ENCODE measurements around the gene SLC35F2.
"Not testable (repeated sequence)": the region's sequence is repeated elsewhere in the genome, so short reads cannot be mapped to it uniquely, and the experiment has no call there.

SLC35F2 gene

GRCh38 chr11:107791343-107792048 lies 67.1 kb downstream of the SLC35F2 start:
- in situ Hi-C loops (cut with MboI; ENCODE audit: low sequenced_read_pairs): no loop called here

DNA sequence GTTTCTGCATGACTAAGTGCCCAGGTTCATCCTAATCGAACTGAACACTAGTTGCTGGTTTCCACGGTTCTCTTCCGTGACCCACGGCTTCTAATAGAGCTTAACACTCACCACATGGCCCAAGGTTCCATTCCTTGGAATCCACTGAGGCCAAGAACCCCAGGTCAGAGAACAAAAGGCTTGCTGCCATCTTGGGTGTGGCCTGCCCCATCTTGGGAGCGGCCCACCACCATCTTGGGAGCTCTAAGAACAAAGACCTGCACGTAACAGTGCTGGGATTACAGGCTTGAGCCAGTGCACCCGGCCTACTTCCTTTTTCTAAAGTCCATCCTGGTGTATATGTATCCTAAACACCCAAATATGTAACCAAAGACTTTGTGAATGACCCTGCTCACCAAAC lies 68.8 kb downstream of the SLC35F2 start:
- in situ Hi-C loops (cut with MboI; ENCODE audit: low sequenced_read_pairs): no loop called here

GRCh38 chr11:107787733-107788132 lies 70.9 kb downstream of the SLC35F2 start:
- in situ Hi-C loops (cut with MboI; ENCODE audit: low sequenced_read_pairs): no loop called here

- in situ Hi-C loops (cut with MboI; ENCODE audit: low sequenced_read_pairs): no loop called here
These were observed 73.2 kb downstream of the SLC35F2 start for GRCh38 chr11:107785401-107785800.

DNA sequence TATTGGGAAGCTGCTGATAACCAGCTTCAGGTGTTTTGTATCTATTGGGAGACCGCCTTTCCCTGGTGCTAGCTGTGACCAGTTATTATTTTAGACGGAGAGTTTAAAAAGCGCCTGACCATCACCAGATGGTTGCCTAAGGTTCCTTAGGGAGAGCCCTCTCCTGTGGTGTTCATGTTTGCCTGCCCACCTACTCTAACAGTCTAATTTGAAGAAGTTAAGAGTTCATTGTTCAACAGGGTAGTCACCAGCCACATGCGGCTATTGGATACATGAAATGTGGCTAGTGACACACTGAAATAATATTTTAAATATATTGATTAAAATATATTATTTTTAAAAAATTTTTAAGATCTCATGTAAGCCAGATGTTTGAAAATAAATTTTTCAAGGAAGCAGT lies 75.5 kb downstream of the SLC35F2 start:
- in situ Hi-C loops (cut with MboI; ENCODE audit: low sequenced_read_pairs): no loop called here

DNA sequence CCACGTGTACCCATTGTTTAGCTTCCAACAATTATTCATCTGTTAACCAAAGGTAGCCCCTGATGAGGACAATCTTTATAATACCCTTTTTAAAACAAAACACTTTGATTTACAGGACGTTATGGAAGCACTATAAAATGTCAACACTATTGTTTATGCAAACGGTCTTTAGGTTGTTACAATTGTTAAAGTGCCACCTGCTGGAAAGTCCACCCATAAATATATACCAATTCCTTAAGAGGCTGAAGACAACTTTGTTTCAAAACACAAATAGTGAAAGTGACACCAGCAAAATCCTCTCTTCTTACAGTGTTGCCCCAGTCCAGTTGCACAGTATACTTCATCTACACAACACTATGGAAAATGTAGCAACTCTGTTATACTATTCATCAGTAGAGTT lies 77.8 kb downstream of the SLC35F2 start:
- in situ Hi-C loops (cut with MboI; ENCODE audit: low sequenced_read_pairs): no loop called here

- in situ Hi-C loops (cut with MboI; ENCODE audit: low sequenced_read_pairs): no loop called here
These were observed 78.5 kb downstream of the SLC35F2 start for GRCh38 chr11:107780136-107780535.

DNA sequence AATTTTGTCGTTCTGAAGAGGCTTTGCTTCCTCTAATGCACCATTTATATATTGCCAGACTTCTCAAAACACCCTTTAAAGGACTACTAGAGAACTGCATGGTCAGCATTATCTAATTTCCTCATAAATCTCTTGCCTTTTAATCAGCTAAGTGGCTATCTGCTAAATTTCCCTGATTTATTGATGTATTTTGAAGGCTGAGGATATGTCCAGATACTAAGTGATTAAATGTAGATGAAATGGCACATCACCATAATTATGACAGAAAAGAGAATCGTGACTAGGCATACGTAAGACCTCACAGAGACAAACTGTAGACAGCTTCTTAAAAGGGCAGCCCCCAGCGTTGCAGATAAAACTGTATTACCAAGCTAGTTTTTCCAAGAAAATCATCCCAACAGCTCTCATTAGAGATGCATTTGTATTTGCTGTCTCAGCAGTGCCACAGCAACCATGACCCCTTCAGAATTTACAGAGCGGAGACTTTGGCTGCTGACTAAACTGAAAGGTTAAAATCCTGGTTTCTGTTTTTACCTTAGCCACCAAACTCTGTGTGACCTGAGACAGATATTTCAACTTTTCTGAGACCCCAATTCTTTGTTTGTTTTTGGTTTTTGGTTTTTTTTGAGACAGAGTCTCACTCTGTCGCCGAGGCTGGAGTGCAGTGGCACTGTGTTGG lies 79.6 kb downstream of the SLC35F2 start:
- in situ Hi-C loops (cut with MboI; ENCODE audit: low sequenced_read_pairs): no loop called here

DNA sequence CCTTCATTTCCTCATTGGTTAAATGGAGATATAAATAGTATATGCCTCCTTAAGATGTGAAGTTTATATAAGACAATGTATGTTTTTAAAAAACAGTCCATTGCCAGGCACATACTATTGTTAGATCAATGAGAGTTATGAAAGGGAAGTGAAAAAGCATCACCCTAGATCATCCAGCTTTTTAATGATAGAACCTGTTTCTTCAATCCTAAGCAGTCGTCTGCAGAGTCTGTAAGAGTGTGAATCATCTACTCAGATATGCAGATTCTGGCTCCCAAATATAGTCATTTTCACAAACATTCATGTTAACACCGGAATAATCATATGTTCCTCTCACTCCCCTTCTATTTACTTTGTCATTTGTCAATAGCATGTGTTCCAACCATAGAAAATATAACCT lies 81.5 kb downstream of the SLC35F2 start:
- in situ Hi-C loops (cut with MboI; ENCODE audit: low sequenced_read_pairs): no loop called here

DNA sequence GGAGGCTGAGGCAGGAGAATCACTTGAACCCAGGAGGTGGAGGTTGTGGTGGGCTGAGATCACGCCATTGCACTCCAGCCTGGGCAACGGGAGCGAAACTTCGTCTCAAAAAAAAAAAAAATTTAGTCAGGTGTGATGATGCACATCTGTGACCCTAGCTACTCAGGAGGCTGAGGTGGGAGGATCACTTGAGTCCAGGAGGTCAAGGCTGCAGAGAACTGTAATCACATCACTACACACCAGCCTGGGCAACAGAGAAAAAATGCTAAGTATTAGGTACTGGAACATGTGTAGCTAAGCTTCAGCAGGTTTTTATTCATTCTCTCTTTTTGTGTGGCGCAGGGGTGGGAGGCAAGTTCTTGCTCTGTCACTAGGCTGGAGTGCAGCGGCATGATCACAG lies 82.5 kb downstream of the SLC35F2 start:
- in situ Hi-C loops (cut with MboI; ENCODE audit: low sequenced_read_pairs): no loop called here

GRCh38 chr11:107770551-107770951 lies 88.0 kb downstream of the SLC35F2 start:
- in situ Hi-C loops (cut with MboI; ENCODE audit: low sequenced_read_pairs): no loop called here

GRCh38 chr11:107769189-107769588 lies 89.4 kb downstream of the SLC35F2 start:
- in situ Hi-C loops (cut with MboI; ENCODE audit: low sequenced_read_pairs): no loop called here

DNA sequence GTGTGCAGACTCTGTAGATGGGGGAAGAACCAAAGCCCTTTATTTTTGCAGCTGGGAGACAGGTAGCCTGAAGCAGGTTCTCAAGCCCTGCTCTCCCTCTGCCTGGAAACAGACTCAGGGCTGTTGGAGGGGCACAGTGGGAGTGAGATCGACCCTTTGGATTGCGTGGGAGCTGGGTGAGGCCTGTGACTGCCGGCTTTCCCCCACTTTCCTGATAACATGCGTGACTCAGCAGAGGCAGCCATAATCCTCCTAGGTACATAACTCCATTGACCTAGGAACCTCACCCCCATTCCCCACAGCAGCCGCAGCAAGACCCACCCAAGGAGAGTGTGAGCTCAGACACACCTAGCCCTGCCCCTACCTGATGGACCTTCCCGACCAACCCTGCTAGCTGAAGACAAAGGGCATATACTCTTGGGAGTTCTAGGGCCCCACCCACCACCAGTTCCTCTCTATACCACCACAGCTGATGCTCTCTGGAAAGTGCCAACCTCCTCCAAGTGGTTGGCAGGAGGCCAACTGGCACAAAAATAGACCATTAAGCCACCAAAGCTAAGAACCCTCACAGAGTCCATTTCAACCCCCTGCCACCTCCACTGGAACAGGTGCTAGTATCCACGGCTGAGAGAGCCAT lies 99.8 kb downstream of the SLC35F2 start:
- in situ Hi-C loops (cut with MboI; ENCODE audit: low sequenced_read_pairs): not testable (repeated sequence)

DNA sequence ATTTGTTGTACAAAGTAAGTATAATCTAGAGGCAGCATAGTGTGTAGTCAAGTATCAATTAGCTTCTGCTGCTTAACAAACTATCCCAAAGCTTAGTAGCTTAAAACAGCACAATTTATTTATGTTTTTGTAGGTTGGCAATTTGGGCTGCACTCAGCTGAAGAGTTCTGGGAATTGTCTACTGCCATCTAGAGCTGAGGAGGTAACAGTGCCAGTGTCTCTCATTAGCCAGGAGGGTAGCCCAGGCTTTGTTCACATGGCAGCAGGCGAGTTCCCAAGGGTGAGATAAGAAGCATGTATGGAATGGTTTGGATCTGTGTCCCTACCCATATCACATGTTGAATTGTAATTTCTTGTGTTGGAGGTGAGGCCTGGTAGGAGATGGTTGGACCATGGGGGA lies 100.9 kb downstream of the SLC35F2 start:
- in situ Hi-C loops (cut with MboI; ENCODE audit: low sequenced_read_pairs): no loop called here

DNA sequence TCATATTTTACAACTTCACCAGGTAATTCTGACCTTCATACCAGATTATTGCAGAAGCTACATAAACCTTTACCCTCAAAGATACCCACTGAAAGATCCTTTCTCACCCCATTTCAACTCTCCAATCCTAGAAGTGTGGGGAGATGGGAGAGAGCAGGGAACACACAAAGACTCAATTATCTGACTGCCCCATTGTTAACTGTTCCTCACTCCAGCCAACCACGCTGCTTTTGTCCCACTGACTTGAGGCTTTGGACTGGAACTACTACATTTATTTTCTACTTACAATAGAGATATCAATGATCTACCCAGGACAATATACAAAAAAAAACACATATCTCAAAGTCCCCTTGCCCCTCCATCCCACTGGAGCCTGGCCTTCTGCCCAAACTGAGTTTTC lies 102.0 kb downstream of the SLC35F2 start:
- in situ Hi-C loops (cut with MboI; ENCODE audit: low sequenced_read_pairs): no loop called here

DNA sequence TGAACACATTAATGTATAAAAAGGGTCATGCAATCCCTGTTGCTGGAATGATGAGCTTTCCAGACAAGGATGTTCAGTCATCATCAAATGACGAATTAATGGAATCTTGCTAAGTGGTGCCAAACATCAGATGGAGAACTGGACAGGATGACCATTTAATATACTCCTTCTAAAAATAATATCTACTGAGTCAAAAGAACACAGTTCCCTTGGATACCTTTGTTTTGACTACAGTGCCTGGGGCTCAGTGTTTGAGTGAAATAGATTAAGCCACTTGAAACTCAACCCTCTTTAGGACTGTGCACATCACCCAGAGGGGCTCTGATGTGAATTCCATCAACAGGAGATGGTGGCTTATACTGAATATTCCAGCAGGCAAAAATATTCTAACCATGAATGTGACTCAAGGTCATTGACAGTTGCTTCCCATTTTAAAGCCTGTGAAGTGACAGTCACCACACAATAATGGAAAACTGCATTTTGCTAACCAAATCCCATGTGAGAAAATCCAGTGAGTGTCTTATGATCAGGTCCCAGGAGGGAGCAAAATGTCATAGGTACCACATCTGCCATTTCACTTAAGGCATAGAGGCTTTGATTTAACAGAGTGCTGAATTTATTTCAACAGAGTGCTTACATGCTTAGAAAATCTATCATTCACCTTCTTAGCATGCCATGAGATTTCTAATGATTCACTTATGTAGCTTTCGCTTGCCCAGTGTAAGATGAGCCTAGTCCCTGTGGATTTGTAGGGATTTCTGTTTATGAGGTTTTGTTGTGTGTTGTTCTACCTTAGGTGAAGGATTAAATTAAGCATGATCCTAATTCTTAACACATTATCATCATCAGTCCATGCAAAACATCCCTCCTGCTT lies 105.4 kb downstream of the SLC35F2 start:
- in situ Hi-C loops (cut with MboI; ENCODE audit: low sequenced_read_pairs): no loop called here

DNA sequence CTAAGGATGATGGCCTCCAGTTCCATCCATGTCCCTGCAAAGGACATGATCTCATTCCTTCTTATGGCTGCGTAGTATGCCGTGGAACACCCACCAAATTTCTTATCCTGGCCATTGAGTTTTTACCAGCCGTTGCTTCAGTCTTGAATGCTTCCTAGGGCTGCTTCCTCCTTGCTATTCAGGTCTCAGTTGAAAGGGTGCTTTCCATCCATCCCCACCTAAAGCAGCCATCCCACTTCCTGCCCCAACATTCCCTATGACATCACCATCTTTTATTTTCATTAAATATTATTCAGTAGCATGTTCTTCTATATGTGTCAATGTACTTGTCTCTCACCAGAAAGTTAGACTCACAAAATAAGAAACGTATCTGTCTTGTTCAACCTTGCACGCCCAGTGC lies 106.1 kb downstream of the SLC35F2 start:
- in situ Hi-C loops (cut with MboI; ENCODE audit: low sequenced_read_pairs): no loop called here

DNA sequence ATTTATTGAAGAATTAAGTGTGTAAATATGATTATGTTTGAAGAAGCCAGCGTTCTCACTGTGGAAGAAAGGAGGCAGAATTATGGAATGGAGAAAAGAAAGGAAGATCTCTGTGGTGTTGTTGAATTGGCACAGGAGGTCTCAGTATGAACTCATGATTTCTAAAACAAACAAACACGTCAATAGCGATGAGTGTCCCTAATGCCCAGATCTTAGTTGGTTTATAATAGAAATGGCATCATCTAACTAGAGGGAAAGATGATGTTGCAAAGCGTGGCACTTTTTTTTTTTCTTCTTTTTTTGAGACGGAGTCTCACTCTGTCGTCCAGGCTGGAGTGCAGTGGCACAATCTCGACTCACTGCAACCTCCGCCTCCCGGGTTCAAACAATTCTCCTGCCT lies 107.5 kb downstream of the SLC35F2 start:
- in situ Hi-C loops (cut with MboI; ENCODE audit: low sequenced_read_pairs): no loop called here

DNA sequence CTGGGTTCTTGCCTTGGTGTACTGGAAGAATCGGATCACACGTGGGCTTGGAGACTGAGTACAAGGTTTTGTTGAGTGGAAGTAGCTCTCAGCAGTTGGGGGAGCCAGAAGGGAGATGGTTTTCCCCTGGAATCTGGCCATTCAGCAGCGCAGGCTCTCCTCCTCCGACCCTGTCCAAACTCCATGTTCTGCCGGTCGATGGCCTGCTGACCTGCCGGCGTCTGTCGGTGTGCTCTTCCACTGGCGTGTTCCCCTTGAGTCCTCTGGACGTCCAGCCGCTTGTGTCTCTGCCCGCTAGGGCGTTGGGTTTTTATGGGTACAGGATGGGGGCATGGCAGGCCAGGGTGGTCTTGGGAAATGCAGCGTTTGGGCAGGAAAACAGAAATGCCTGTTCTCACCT lies 108.3 kb downstream of the SLC35F2 start:
- in situ Hi-C loops (cut with MboI; ENCODE audit: low sequenced_read_pairs): no loop called here

DNA sequence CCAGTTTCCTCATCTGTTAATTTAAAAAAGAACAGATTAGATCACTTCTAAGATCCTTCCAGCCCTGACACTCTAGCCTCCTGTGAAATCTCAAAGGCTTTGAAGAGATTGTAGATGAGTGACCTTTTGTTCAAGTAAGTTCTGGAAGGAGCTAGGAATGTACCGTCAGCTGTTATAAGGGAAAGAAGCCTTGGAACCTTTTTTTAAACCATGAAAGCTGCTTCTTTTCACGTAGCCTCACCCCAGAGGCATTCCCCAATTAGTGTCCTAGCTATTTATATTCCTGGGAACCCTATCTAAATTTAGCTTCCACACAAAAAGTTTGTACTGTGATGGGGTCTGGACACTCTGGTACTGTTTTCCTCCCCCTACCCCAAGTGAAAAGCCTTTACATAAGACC lies 111.0 kb downstream of the SLC35F2 start:
- in situ Hi-C loops (cut with MboI; ENCODE audit: low sequenced_read_pairs): no loop called here

DNA sequence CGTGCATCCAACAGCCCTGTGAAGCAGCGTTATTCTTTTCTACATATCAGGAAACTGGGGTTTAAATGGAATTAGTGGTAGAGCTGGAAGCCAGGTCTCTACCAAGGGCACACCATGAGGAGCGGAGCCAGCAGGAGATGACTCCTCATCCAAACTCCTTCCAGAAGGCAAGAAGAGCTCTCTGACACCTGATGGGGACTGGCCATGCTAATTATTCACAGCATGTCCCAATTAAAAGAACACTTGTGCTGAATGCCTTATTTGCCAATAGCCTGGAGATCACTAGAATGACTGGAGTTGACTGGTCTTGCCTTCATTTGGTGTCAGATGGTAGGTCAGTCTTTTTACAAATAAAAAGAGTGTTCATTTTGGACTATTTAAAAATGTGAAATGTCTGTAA lies 113.9 kb downstream of the SLC35F2 start:
- in situ Hi-C loops (cut with MboI; ENCODE audit: low sequenced_read_pairs): no loop called here

Measured in HL-60/S4 (cell line).